HG02943 (cell line): ENCODE data around the gene SASH1.
A peak's percentile ranks its signal among the peaks of the same experiment; 100 is the strongest.

Source experiments
- ATAC-seq: cut with Tn5 transposase; IDR thresholded peaks from one replicate; pipeline ENCODE4 v1.9.1; 2021; ENCODE audit warnings: mild to moderate bottlenecking, low read depth, moderate library complexity; ENCODE audit not compliant: unreplicated experiment

Gene SASH1

GRCh38 chr6:148514091-148514845 is 171.6 kb downstream of the SASH1 start:
- no peak for ATAC-seq

- ATAC-seq = no peak
Observed at GRCh38 chr6:148516217-148516616, 173.6 kb downstream of the SASH1 start.

GRCh38 chr6:148516617-148517016 is 174.0 kb downstream of the SASH1 start:
- ATAC-seq = no peak

GRCh38 chr6:148517470-148517869 is 174.8 kb downstream of the SASH1 start:
- no peak for ATAC-seq

- ATAC-seq = no peak
Observed at GRCh38 chr6:148518511-148519156, 176.0 kb downstream of the SASH1 start.

- peak; percentile 92 for ATAC-seq
Observed at GRCh38 chr6:148520109-148520841, 177.6 kb downstream of the SASH1 start.

- no peak for ATAC-seq
Observed at GRCh38 chr6:148521158-148521557, 178.5 kb downstream of the SASH1 start.

- ATAC-seq = no peak
Observed at GRCh38 chr6:148521586-148521985, 178.9 kb downstream of the SASH1 start.

GRCh38 chr6:148523048-148523447 is 180.4 kb downstream of the SASH1 start:
- ATAC-seq = no peak

GRCh38 chr6:148523551-148523950 is 180.9 kb downstream of the SASH1 start:
- no peak for ATAC-seq

GRCh38 chr6:148524471-148524882 is 181.8 kb downstream of the SASH1 start:
- ATAC-seq = no peak

- ATAC-seq = no peak
Observed at GRCh38 chr6:148524976-148525375, 182.3 kb downstream of the SASH1 start.

GRCh38 chr6:148525453-148525852 is 182.8 kb downstream of the SASH1 start:
- no peak for ATAC-seq

- no peak for ATAC-seq
Observed at GRCh38 chr6:148526145-148526544, 183.5 kb downstream of the SASH1 start.

GRCh38 chr6:148528292-148528691 is 185.7 kb downstream of the SASH1 start:
- no peak for ATAC-seq

GRCh38 chr6:148529010-148529409 is 186.4 kb downstream of the SASH1 start:
- no peak for ATAC-seq

- ATAC-seq = no peak
Observed at GRCh38 chr6:148530394-148530953, 187.8 kb downstream of the SASH1 start.

- ATAC-seq = no peak
Observed at GRCh38 chr6:148530976-148531375, 188.3 kb downstream of the SASH1 start.

- ATAC-seq = no peak
Observed at GRCh38 chr6:148532698-148533097, 190.1 kb downstream of the SASH1 start.

- ATAC-seq = no peak
Observed at GRCh38 chr6:148533309-148534107, 190.9 kb downstream of the SASH1 start.
